22Rv1 (cell line): ENCODE measurements around the gene TRPM3.

ENCODE experiments used
- CTCF ChIP-seq: fragments of 450-650 bp; IDR thresholded peaks from 2 replicates; pipeline ENCODE4 v1.5.1; 2017; ENCODE audit warnings: mild to moderate bottlenecking
- ZFX ChIP-seq: fragments of 450-650 bp; IDR thresholded peaks from 2 replicates; pipeline ENCODE4 v1.6.1; 2017; ENCODE audit warnings: antibody characterized with exemption, borderline replicate concordance

DNA sequence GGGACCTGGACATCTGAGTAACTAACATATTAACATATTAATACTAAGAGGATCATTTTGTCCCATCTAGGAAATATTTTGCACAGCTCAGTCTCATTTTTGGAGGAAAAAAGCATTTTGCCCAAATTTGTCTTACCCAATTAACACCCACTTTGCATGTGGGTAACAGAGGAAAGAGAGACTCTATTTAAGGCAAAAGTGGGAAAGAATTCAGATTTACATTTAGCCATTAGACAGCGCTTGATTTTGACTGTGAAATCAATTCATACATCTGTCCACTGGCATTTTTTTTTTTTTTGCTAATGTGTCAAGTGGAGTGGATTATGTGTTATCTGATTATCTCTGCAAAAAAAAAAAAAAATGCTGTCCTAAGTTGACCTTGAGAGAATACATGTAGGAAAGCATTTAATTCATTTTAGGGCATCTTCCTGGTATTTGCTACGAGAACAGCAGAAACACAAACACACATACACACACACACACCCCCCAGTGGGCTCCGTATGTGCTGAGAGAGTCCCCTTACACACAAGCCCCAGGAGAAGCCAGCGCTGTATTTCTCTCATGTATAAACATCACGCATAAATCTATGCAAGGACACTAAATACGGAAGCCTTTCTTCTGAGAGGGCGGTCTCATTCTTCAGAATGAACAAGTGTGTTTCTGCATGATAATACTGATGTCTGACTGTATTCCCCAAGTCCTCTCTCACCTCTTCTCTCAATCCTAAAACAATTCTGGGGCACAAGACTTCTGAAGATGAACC, 505.0 kb downstream of the TRPM3 start:
- TF ChIP-seq CTCF (no peak), ZFX (no peak)
